ENCODE data around the gene FAM78A. TPM values are rescaled to one million over a fixed set of nuclear protein-coding genes. Genes with fewer than 3 reads are reported as not detected.

The FAM78A gene
- polyA plus RNA-seq, 1 experiment = 1.1 TPM

- ChIA-PET POLR2A (no interaction called here), CTCF (no interaction called here)
- no peaks in the 10 kb centered on the region for H3K36me3 ChIP-seq (ENCODE audit: control insufficient read depth, insufficient read depth, low read length)
- peaks cover 25% of the 10 kb centered on the region for H3K27me3 ChIP-seq (ENCODE audit: control insufficient read depth, insufficient read depth, low read length)
- no peak for TF ChIP-seq CTCF (IDR thresholded peaks at IDR 0.05; ENCODE audit: insufficient read depth, low read depth, low read length)
- DNase-seq (ENCODE audit: low read depth) = no peak
- H3K4me3 ChIP-seq (ENCODE audit: low read depth, low read length) = no peak overlapping the region
These were observed 8.5 kb upstream of the FAM78A start for GRCh38 chr9:131284856-131285255.

- no peaks in the 10 kb centered on the region for H3K36me3 ChIP-seq (ENCODE audit: control insufficient read depth, insufficient read depth, low read length)
- no peak for TF ChIP-seq CTCF (IDR thresholded peaks at IDR 0.05; ENCODE audit: insufficient read depth, low read depth, low read length)
- no peak overlapping the region for H3K4me3 ChIP-seq (ENCODE audit: low read depth, low read length)
- peaks cover 25% of the 10 kb centered on the region for H3K27me3 ChIP-seq (ENCODE audit: control insufficient read depth, insufficient read depth, low read length)
- ChIA-PET CTCF (no interaction called here), POLR2A (no interaction called here)
- DNase-seq (ENCODE audit: low read depth) = no peak
These were observed 6.5 kb upstream of the FAM78A start for GRCh38 chr9:131282688-131283422.

GRCh38 chr9:131282175-131282574 lies 5.9 kb upstream of the FAM78A start:
- POLR2A ChIA-PET = no interaction called here
- CTCF ChIA-PET = no interaction called here
- no peak for TF ChIP-seq CTCF (IDR thresholded peaks at IDR 0.05; ENCODE audit: insufficient read depth, low read depth, low read length)
- Histone ChIP-seq H3K4me3 (ENCODE audit: low read depth, low read length) (no peak overlapping the region), H3K36me3 (ENCODE audit: control insufficient read depth, insufficient read depth, low read length) (no peaks in the 10 kb centered on the region), H3K27me3 (ENCODE audit: control insufficient read depth, insufficient read depth, low read length) (peaks cover 25% of the 10 kb centered on the region)
- DNase-seq (ENCODE audit: low read depth) = no peak

- TF ChIP-seq CTCF (IDR thresholded peaks at IDR 0.05; ENCODE audit: insufficient read depth, low read depth, low read length) = no peak
- H3K36me3 ChIP-seq (ENCODE audit: control insufficient read depth, insufficient read depth, low read length) = no peaks in the 10 kb centered on the region
- ChIA-PET CTCF (no interaction called here), POLR2A (no interaction called here)
- no peak for DNase-seq (ENCODE audit: low read depth)
- H3K27me3 ChIP-seq (ENCODE audit: control insufficient read depth, insufficient read depth, low read length) = peaks cover 26% of the 10 kb centered on the region
- H3K4me3 ChIP-seq (ENCODE audit: low read depth, low read length) = no peak overlapping the region
These were observed 5.0 kb upstream of the FAM78A start for GRCh38 chr9:131281119-131281965.

GRCh38 chr9:131280660-131281059 lies 4.3 kb upstream of the FAM78A start:
- Histone ChIP-seq H3K36me3 (ENCODE audit: control insufficient read depth, insufficient read depth, low read length) (no peaks in the 10 kb centered on the region), H3K4me3 (ENCODE audit: low read depth, low read length) (no peak overlapping the region), H3K27me3 (ENCODE audit: control insufficient read depth, insufficient read depth, low read length) (peaks cover 29% of the 10 kb centered on the region)
- ChIA-PET POLR2A (no interaction called here), CTCF (interaction anchor here (0.8 kb wide), 1 partner anchor 12 kb away, joined by 4 read pairs; no protein-coding TSS in a partner anchor)
- TF ChIP-seq CTCF (IDR thresholded peaks at IDR 0.05; ENCODE audit: insufficient read depth, low read depth, low read length) = no peak
- no peak for DNase-seq (ENCODE audit: low read depth)
